GM13976 (cell line): ENCODE data around the gene FBXO38.

Experiments used
- DNase-seq: peaks from one replicate; pipeline ENCODE4 v3.0.0; 2012; ENCODE audit warnings: low spot score
- CTCF ChIP-seq: IDR thresholded peaks from 2 replicates; pipeline ENCODE4 v1.5.1; 2012; ENCODE audit warnings: borderline replicate concordance, mild to moderate bottlenecking; ENCODE audit not compliant: insufficient read depth; ENCODE audit errors: extremely low read depth, missing control alignments, control extremely low read depth
- in situ Hi-C: fragments of 300-500 bp; cut with MboI; formaldehyde crosslinking; loops from one replicate; pipeline ENCODE4 v1.12.0; 2022; ENCODE audit warnings: low sequenced_read_pairs, mixed read lengths, inconsistent platforms; ENCODE audit not compliant: unreplicated experiment

FBXO38 gene

GRCh38 chr5:148484651-148485050 lies 100.9 kb downstream of the FBXO38 start:
- in situ Hi-C loops, result no loop called here
- TF ChIP-seq CTCF, result no peak
- no peak for DNase-seq

GRCh38 chr5:148486456-148486855 lies 102.7 kb downstream of the FBXO38 start:
- TF ChIP-seq CTCF, result no peak
- in situ Hi-C loops, result no loop called here
- no peak for DNase-seq

GRCh38 chr5:148488757-148489156 lies 105.0 kb downstream of the FBXO38 start:
- in situ Hi-C loops, result no loop called here
- no peak for DNase-seq
- TF ChIP-seq CTCF, result no peak

- in situ Hi-C loops, result no loop called here
- no peak for DNase-seq
These were observed 107.4 kb downstream of the FBXO38 start for GRCh38 chr5:148491015-148491792.

GRCh38 chr5:148491793-148492184 lies 108.0 kb downstream of the FBXO38 start:
- no peak for TF ChIP-seq CTCF
- in situ Hi-C loops, result no loop called here
- DNase-seq, result no peak

More at GRCh38 chr5:148491015-148491792, 107.4 kb downstream of the FBXO38 start:
- no peak for TF ChIP-seq CTCF

GRCh38 chr5:148492351-148492750 lies 108.6 kb downstream of the FBXO38 start:
- no peak for TF ChIP-seq CTCF
- DNase-seq, result no peak
- in situ Hi-C loops, result no loop called here
